NCI-H2171 (cell line): ENCODE data around the gene VPS26A.

ENCODE experiments used
- DNase-seq: peaks from one replicate; lab custom pipeline; 2025; lab: John Stamatoyannopoulos, UW

VPS26A gene

GRCh38 chr10:69179089-69179742 is 55.2 kb downstream of the VPS26A start:
- DNase-seq = no peak

GRCh38 chr10:69179743-69180524 is 56.0 kb downstream of the VPS26A start, which contains the start of gene SUPV3L1:
TSS of gene SUPV3L1 (plus strand) at chr10:69180234. CDS start at chr10:69180292, 58 bp downstream.
- peak; percentile 86 for DNase-seq

GRCh38 chr10:69180525-69181204 is 56.7 kb downstream of the VPS26A start:
- DNase-seq = no peak

- DNase-seq = no peak
Observed at GRCh38 chr10:69181433-69181832, 57.5 kb downstream of the VPS26A start.

GRCh38 chr10:69182005-69182404 is 58.0 kb downstream of the VPS26A start:
- no peak for DNase-seq

GRCh38 chr10:69186524-69186923 is 62.5 kb downstream of the VPS26A start:
- no peak for DNase-seq

GRCh38 chr10:69201045-69201444 is 77.1 kb downstream of the VPS26A start:
- DNase-seq = no peak

GRCh38 chr10:69202332-69202731 is 78.4 kb downstream of the VPS26A start:
- no peak for DNase-seq

GRCh38 chr10:69208761-69209160 is 84.8 kb downstream of the VPS26A start:
- DNase-seq = no peak

- no peak for DNase-seq
Observed at GRCh38 chr10:69209787-69210484, 86.0 kb downstream of the VPS26A start.

GRCh38 chr10:69211104-69211503 is 87.1 kb downstream of the VPS26A start:
- DNase-seq = no peak

GRCh38 chr10:69211524-69211923 is 87.5 kb downstream of the VPS26A start:
- no peak for DNase-seq

GRCh38 chr10:69213591-69214311 is 89.8 kb downstream of the VPS26A start:
- DNase-seq = no peak

- DNase-seq = no peak
Observed at GRCh38 chr10:69214666-69215131, 90.7 kb downstream of the VPS26A start.

- DNase-seq = no peak
Observed at GRCh38 chr10:69215405-69216171, 91.6 kb downstream of the VPS26A start.

GRCh38 chr10:69216577-69217118 is 92.7 kb downstream of the VPS26A start:
- no peak for DNase-seq

- no peak for DNase-seq
Observed at GRCh38 chr10:69217119-69217754, 93.3 kb downstream of the VPS26A start.

- DNase-seq = no peak
Observed at GRCh38 chr10:69218831-69219230, 94.9 kb downstream of the VPS26A start.

GRCh38 chr10:69220041-69220451 is 96.1 kb downstream of the VPS26A start, which contains the start of gene HKDC1:
TSS of gene HKDC1 (plus strand) at chr10:69220332. CDS start at chr10:69220436, 104 bp downstream.
- no peak for DNase-seq

- DNase-seq = no peak
Observed at GRCh38 chr10:69220507-69220906, 96.5 kb downstream of the VPS26A start.
